Measurements from ENCODE around the gene MCC.
A peak's percentile ranks its signal among the peaks of the same experiment; 100 is the strongest.
"Not testable (repeated sequence)": the region's sequence is repeated elsewhere in the genome, so short reads cannot be mapped to it uniquely, and the experiment has no call there.

Gene MCC

GRCh38 chr5:113491022-113491421 lies 2.8 kb upstream of the MCC start:
- DNase-seq, result no peak

GRCh38 chr5:113490317-113490716 lies 2.1 kb upstream of the MCC start:
- no peak for DNase-seq

- DNase-seq, result no peak
Measured at GRCh38 chr5:113489299-113489698, 1.0 kb upstream of the MCC start.

GRCh38 chr5:113488645-113489184 lies 462 bp upstream of the MCC start:
- peak in 1 of 56 donors; percentile 32 for DNase-seq

GRCh38 chr5:113487416-113487780 lies 855 bp downstream of the MCC start:
- peak in 1 of 56 donors; percentile 1 for DNase-seq

- no peak for DNase-seq
Measured at GRCh38 chr5:113480243-113480642, 8.0 kb downstream of the MCC start.

GRCh38 chr5:113478691-113479090 lies 9.6 kb downstream of the MCC start:
- DNase-seq, result no peak

GRCh38 chr5:113474100-113474728 lies 14.0 kb downstream of the MCC start:
- DNase-seq, result no peak

- DNase-seq, result no peak
Measured at GRCh38 chr5:113463032-113463431, 25.2 kb downstream of the MCC start.

GRCh38 chr5:113457106-113457505 lies 31.1 kb downstream of the MCC start:
- DNase-seq, result not testable (repeated sequence)

- DNase-seq, result no peak
Measured at GRCh38 chr5:113452941-113453340, 35.3 kb downstream of the MCC start.

- DNase-seq, result no peak
Measured at GRCh38 chr5:113451797-113452196, 36.5 kb downstream of the MCC start.

GRCh38 chr5:113450929-113451328 lies 37.3 kb downstream of the MCC start:
- DNase-seq, result no peak

- no peak for DNase-seq
Measured at GRCh38 chr5:113450462-113450861, 37.8 kb downstream of the MCC start.

- DNase-seq, result no peak
Measured at GRCh38 chr5:113448252-113448651, 40.0 kb downstream of the MCC start.

GRCh38 chr5:113447498-113448050 lies 40.7 kb downstream of the MCC start:
- no peak for DNase-seq

- no peak for DNase-seq
Measured at GRCh38 chr5:113446358-113446927, 41.8 kb downstream of the MCC start.

GRCh38 chr5:113437111-113437510 lies 51.1 kb downstream of the MCC start:
- no peak for DNase-seq

- no peak for DNase-seq
Measured at GRCh38 chr5:113435575-113435974, 52.7 kb downstream of the MCC start.

GRCh38 chr5:113434889-113435288 lies 53.4 kb downstream of the MCC start, which contains the start of gene TSSK1B:
TSSK1B (minus strand) TSS chr5:113434989; CDS start chr5:113434839, 150 bp downstream.
- no peak for DNase-seq

- no peak for DNase-seq
Measured at GRCh38 chr5:113433862-113434612, 54.2 kb downstream of the MCC start.

GRCh38 chr5:113433071-113433470 lies 55.2 kb downstream of the MCC start:
- DNase-seq, result no peak
